T-helper 2 cell treated with Interferon-gamma antibody and Interleukin-4, amounts not matched to agents 5 μg/mL and 100 μg/mL, for 36 hours (primary cell): ENCODE data around the gene THSD4.

ENCODE experiments used
- DNase-seq: peaks from one replicate; pipeline ENCODE4 v3.0.0; 2021; ENCODE audit warnings: low spot score
- H3K27ac Mint-ChIP-seq: one replicate; pipeline ENCODE4 v1.8.0; 2021; ENCODE audit warnings: mild to moderate bottlenecking, mixed read lengths
- H3K27me3 Mint-ChIP-seq: one replicate; pipeline ENCODE4 v1.8.0; 2021; ENCODE audit warnings: low read depth, mixed read lengths
- H3K36me3 Mint-ChIP-seq: one replicate; pipeline ENCODE4 v1.8.0; 2021; ENCODE audit warnings: low read depth, mixed read lengths
- H3K4me1 Mint-ChIP-seq: one replicate; pipeline ENCODE4 v1.8.0; 2021; ENCODE audit warnings: low read depth, mixed read lengths
- H3K4me3 Mint-ChIP-seq: one replicate; pipeline ENCODE4 v1.8.0; 2022; ENCODE audit warnings: mild to moderate bottlenecking, moderate library complexity, mixed read lengths
- H3K9me3 Mint-ChIP-seq: one replicate; pipeline ENCODE4 v1.8.0; 2021; ENCODE audit warnings: mixed read lengths

THSD4 gene

DNA sequence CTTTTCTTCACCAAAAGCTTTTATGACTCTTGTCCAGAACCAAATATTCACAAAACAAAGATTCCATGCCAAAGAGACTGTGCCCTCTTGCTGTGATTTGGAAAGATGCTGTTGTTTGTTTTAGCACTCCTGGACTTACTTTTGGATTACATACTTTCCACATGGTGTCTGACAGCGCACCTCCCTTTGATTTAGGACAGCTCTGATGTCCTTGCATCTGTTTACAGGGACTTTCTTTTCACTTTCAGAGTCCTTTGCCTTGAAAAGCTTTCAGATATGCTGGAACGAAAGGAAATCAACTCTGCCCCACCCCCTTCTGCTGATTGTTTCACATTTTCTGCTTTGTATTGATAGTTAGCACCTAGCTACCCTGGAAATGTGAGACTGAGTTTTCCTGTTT, 562.1 kb downstream of the THSD4 start:
- no peak for DNase-seq
- Mint-ChIP-seq H3K36me3 (peaks cover 5% of the 10 kb centered on the region), H3K4me1 (peaks cover 46% of the 10 kb centered on the region), H3K27me3 (peaks cover 3% of the 10 kb centered on the region), H3K27ac (peak overlapping the region; percentile 26), H3K4me3 (peak overlapping the region; percentile 28), H3K9me3 (no peaks in the 10 kb centered on the region)

DNA sequence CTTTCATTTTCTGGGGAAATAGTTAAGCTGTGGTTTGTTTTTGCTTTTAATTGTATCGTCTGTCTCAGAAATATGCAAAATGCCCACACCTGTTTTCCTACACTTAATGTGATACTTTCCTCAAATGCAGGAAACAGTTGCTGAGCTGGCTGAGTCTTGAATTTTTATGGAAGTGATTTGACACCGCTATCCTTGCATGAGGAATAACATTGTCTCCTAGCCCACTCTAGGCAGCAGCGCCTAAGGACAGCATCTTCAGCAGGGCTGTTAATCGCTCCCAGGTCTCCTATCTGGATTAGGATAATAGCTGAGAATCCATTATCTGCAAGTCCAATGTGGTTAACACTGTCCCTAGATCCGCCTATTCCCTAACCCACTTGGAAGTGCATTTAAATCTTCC, 562.5 kb downstream of the THSD4 start:
- H3K9me3 Mint-ChIP-seq, result no peaks in the 10 kb centered on the region
- peak overlapping the region; percentile 26 for H3K27ac Mint-ChIP-seq

DNA sequence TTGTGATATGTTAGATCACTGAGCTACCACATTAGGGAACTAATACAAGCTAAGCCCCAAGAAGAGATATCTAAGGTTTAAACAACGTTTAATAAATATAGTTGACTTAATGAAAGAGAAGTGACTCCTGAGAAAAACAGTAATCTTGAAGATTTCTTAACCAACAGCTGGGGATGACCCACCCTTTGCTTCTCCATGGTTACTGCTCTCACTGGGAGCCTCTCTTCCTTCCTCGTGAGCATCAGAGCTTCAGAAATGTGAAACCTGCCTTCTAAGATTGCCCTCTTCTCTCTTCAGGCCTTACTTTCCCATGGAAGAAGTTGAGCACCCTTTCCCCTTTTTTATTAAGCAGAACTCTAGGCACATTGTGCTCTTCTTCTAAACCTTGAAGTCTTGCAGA, 562.9 kb downstream of the THSD4 start:
- H3K27me3 Mint-ChIP-seq, result peaks cover 2% of the 10 kb centered on the region
- DNase-seq, result no peak
- peaks cover 5% of the 10 kb centered on the region for H3K36me3 Mint-ChIP-seq
- H3K27ac Mint-ChIP-seq, result no peak overlapping the region
- no peaks in the 10 kb centered on the region for H3K9me3 Mint-ChIP-seq
- H3K4me3 Mint-ChIP-seq, result peak overlapping the region; percentile 28
- H3K4me1 Mint-ChIP-seq, result peaks cover 46% of the 10 kb centered on the region

More for the DNA sequence above, 562.5 kb downstream of the THSD4 start:
- Mint-ChIP-seq H3K4me3 (peak overlapping the region; percentile 28), H3K36me3 (peaks cover 5% of the 10 kb centered on the region), H3K4me1 (peaks cover 46% of the 10 kb centered on the region), H3K27me3 (peaks cover under 1% of the 10 kb centered on the region)
- DNase-seq, result no peak

DNA sequence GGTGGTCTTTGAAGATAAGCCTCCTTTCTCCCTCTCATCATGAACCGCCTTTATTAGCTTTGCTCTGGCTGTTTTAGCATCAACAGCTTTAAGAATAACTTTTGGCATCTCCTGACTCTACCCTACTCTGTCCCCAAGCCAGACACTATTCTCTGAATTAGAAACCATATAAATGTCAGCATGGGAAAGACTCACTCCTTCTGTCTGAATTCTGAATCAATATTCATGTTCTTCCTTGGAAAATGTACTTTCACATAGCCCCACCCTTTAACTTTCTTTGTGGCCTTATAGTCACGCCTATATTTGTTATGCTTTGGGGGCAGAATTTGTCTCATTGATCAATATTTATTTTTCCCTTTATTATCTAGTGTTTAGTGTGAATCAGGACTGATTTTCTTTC, 563.3 kb downstream of the THSD4 start:
- peaks cover 5% of the 10 kb centered on the region for H3K27me3 Mint-ChIP-seq
- no peaks in the 10 kb centered on the region for H3K9me3 Mint-ChIP-seq
- peaks cover 5% of the 10 kb centered on the region for H3K36me3 Mint-ChIP-seq
- no peak overlapping the region for H3K27ac Mint-ChIP-seq
- no peak overlapping the region for H3K4me3 Mint-ChIP-seq
- H3K4me1 Mint-ChIP-seq, result peaks cover 46% of the 10 kb centered on the region
- no peak for DNase-seq

DNA sequence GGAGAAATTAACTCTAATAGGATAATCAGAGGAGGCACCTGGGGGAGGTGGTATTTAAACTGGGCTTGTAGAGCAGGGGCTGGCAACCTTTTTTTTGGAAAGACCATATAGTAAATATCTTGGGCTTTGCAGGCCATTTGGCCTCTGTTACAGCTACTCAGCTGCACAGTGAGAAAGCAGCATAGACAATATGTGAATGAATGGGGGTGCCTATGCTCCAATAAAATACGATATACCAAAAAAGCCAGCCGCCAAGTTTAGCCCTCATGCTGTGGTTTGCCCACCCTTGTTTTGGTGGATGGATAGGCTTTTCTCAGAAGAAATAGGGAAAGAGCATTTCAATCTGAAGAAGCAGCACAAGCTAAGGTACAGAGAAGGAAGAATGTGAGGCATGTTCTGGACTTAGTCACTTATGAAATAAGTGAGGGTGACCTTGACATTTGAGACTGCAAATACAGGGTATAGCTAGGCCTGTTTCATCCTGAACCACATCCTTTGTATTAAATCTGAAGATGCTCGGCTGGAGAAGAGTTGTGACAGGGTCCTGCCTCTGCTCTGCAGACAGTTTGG, 564.0 kb downstream of the THSD4 start:
- Mint-ChIP-seq H3K4me1 (peaks cover 46% of the 10 kb centered on the region), H3K27ac (no peak overlapping the region), H3K4me3 (no peak overlapping the region), H3K36me3 (peaks cover 5% of the 10 kb centered on the region), H3K27me3 (peaks cover 5% of the 10 kb centered on the region), H3K9me3 (no peaks in the 10 kb centered on the region)
- DNase-seq, result peak; percentile 13

DNA sequence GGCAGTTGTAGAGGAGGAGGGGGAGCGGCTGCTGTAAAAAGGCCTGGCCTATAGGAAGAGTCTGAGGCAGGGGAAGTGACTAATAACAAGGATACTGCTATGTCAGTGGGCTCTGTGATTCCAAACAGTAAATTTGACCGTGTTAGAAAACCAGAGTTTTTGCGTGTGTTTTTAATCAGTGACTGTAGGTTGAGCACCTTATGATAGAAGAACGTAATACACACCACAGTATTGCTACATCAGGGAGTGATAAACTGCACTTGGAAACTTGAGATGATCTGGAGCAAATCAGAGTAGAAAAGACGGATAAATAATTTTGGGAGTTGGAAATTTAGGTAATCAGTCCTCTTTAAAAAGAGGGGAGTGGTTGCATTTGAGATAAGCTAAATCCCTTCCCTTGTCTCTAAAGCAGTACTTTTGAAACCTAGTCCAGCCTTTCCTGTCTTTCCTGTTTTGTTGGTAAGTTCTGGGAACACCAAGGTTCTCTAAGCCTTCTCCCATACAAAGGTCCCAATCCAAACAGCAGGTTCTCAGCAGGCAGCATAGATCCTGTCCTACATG, 564.6 kb downstream of the THSD4 start:
- H3K4me1 Mint-ChIP-seq, result peaks cover 46% of the 10 kb centered on the region
- no peak overlapping the region for H3K27ac Mint-ChIP-seq
- DNase-seq, result no peak
- peaks cover 5% of the 10 kb centered on the region for H3K27me3 Mint-ChIP-seq
- H3K36me3 Mint-ChIP-seq, result peaks cover 5% of the 10 kb centered on the region
- no peak overlapping the region for H3K4me3 Mint-ChIP-seq
- H3K9me3 Mint-ChIP-seq, result no peaks in the 10 kb centered on the region

DNA sequence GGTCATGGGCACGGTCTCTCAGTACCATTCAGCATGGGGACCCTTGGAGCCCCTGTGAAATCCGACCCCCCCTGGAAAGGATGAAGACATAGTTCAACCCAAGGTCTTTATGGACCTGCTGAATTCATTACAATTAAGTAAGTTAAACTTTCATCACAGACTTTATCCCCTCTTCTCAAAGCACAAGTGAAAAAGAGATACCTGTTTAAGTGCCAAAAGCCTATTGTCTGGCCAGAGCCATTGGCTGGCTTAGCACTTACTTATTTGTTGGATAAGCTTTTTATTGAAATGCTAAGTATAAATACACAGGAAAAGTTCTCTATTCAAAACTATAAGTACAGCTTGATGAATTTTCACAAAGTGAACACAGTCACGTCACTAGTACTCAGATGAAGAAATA, 566.7 kb downstream of the THSD4 start:
- Mint-ChIP-seq H3K9me3 (no peaks in the 10 kb centered on the region), H3K4me1 (peaks cover 38% of the 10 kb centered on the region), H3K4me3 (no peak overlapping the region), H3K36me3 (no peaks in the 10 kb centered on the region), H3K27ac (no peak overlapping the region), H3K27me3 (peaks cover 8% of the 10 kb centered on the region)
- no peak for DNase-seq

DNA sequence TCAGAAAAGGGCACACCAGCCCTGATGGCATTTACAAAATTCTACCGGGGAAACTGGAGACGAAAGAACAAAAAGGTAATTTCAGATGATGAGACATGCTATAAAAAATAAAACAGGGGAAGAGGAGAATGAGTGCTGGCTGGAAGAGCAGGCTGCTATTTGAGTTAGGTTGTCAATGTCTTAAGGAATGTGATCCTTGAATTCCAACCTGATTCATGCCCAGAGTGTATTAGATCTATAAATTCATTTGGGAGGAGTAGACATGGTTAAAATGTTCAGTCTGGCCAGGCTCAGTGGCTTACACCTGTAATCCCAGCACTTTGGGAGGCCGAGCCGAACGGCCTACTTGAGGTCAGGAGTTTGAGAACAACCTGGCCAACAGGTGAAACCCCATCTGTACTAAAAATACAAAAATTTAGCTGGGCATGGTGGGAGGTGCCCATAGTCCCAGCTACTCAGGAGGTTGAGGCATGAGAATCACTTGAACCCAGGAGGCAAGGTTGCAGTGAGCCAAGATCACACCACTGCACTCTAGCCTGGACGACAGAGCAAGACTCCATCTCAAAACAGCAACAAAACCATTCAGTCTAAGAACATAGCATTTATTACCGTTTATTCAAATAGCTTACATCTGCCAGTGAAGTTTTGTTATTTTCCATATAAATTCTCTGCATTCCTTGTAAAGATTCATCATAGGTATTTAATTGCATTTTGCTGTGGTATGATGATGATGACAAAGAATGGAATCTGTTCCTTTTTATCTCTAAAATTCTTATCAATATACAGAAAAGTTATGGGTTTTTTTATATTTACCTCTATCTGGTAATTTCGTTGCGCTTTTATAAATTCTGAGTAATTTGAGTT, 568.4 kb downstream of the THSD4 start:
- Mint-ChIP-seq H3K4me3 (no peak overlapping the region), H3K36me3 (no peaks in the 10 kb centered on the region), H3K4me1 (peaks cover 21% of the 10 kb centered on the region), H3K27ac (no peak overlapping the region), H3K9me3 (no peaks in the 10 kb centered on the region), H3K27me3 (peaks cover 16% of the 10 kb centered on the region)
- no peak for DNase-seq

DNA sequence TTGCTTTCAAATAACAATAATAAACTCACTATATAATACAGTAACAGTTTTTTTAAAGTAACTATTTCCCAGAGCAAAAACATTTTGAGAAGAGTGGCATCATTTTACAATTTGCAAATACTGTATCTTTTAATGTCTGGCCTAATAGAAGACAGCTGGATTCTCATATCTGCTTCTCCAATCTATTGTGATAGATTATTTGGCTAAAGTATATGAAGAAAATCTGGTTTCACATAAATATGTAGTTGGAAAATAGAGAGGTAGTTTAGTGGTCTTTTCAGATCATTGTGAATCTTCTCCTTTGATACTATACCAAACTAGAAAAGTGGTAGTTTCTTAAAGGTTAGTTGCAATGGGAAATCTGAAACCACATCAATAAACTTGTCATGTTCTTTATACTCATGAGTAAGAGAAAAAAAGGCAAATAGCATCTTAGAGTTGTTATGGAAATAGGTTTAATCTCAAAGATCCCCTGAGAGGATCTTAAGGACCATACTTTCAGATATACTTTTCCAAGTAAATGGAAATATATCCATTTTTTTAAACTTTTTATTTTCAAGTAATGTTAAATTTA, 570.2 kb downstream of the THSD4 start:
- Mint-ChIP-seq H3K27me3 (peaks cover 22% of the 10 kb centered on the region), H3K27ac (no peak overlapping the region)
- DNase-seq, result no peak

DNA sequence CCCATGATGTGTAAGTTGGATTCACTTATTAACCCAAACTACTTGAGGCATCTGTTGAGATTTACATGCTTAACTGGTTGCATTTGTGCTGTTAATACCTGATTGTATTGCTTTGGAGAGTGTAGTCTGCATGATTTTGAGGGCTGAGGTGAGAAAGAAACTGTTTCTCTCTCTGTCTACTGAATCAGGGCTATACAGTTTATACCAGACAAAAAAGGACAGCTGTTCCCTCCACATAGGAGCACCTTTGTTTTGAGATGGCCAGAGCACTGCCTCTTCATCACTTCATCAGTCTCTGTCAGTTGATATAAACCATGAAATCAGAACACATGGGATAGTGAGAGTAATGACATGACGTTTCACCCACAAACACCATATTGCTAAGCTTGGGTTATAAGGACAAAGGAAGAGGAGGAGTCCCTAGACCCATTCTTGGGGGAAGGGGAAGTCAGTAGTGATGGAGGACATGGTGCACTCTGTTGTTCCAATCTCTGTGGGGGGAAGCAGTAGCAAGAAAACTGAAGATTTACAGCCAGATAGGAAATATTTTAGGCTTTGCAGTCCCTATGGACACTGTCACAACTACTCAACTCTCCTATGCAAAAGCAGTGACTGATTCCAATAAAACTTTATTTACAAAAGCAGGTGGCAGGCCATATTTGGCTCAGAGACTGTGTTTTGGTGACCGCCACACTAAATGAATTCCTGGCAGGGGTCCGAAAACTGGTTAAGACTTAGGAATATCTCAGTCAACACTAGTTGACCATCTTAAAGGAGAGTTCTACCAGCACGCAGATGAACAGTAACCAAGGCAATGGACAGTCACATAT, 571.2 kb downstream of the THSD4 start:
- Mint-ChIP-seq H3K4me1 (peaks cover 8% of the 10 kb centered on the region), H3K9me3 (peaks cover 6% of the 10 kb centered on the region), H3K4me3 (no peak overlapping the region), H3K27ac (no peak overlapping the region), H3K27me3 (peaks cover 22% of the 10 kb centered on the region), H3K36me3 (no peaks in the 10 kb centered on the region)
- DNase-seq, result no peak

More for the DNA sequence above, 570.2 kb downstream of the THSD4 start:
- H3K9me3 Mint-ChIP-seq, result peaks cover 1% of the 10 kb centered on the region
- peaks cover 8% of the 10 kb centered on the region for H3K4me1 Mint-ChIP-seq
- no peaks in the 10 kb centered on the region for H3K36me3 Mint-ChIP-seq
- no peak overlapping the region for H3K4me3 Mint-ChIP-seq

DNA sequence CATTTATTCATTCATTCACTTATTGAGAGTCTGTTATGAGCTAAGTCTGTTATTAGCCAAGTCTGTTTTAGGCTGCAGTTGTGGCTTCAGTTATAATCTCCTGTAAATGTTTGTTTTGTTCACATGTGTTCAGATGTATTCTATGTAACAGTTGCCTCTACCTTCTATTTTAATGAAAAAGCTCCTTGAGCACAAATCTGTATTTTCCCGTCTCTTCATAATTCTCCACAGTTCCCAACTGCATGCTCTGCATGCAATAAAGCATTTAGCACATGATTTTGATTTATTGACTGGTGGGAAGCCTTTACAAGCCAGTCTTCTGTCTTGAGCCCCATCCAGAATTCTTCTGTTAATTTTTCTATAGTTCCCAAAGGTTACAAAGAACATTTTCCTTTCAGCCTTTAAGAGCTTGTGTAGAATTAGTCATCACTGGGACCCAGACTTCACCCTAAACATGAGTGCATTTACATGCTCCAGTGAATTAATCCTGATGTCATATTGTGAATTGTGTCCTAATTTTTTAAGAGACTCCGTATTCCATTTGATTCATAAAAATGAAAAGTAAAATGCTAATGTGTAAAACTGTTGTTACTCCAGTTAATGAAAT, 572.7 kb downstream of the THSD4 start:
- Mint-ChIP-seq H3K27ac (no peak overlapping the region), H3K4me1 (peaks cover 8% of the 10 kb centered on the region), H3K36me3 (no peaks in the 10 kb centered on the region), H3K9me3 (peaks cover 6% of the 10 kb centered on the region), H3K4me3 (no peak overlapping the region), H3K27me3 (peaks cover 29% of the 10 kb centered on the region)
- DNase-seq, result no peak

DNA sequence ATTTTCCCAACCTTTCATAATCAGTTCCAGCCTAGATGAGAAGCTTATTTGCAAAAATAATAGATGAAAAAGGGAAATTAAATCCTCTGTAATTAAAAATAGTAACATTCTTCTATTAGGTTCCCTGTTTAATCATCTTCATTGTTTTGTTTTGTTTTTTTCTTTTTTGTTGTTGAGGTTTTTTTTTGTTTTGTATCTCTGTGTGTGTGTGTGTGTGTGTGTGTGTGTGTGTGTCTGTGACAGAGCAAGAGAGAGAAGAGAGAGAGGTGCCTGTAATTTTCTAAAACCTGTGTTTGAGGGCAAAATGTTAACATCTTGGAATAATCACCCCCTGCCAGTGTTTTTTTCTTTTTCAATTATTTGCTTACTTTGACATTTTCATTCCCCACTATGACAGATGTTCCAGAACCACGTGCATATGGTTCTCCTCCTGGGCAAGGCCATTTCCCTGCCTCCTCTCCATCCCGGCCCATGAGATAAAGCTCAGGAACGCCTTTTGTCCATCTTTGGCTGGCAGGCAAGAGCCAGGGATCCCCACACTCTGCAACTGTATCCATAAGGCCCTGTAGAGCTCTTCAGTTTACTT, 573.3 kb downstream of the THSD4 start:
- H3K4me1 Mint-ChIP-seq, result peaks cover 8% of the 10 kb centered on the region
- peaks cover 6% of the 10 kb centered on the region for H3K9me3 Mint-ChIP-seq
- peaks cover 27% of the 10 kb centered on the region for H3K27me3 Mint-ChIP-seq
- DNase-seq, result no peak
- H3K4me3 Mint-ChIP-seq, result no peak overlapping the region
- H3K36me3 Mint-ChIP-seq, result no peaks in the 10 kb centered on the region
- H3K27ac Mint-ChIP-seq, result no peak overlapping the region

DNA sequence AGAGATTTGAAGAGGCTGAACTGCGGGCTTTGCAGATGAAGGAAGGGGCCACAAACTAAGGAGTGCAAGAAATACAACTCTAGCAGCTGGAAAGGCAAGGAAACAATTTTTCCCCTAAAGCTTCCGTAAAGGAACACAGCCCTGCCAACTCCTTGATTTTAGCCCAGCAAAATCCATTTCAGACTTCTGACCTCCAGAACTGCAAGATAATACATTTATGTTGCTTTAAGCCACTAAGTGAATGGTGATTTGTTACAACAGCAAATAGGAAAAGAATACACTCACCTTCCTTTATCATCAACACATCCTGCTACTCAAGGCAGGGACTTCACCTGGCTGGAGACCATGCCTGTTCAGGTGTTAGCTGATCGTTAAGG, 575.8 kb downstream of the THSD4 start:
- Mint-ChIP-seq H3K9me3 (peaks cover 6% of the 10 kb centered on the region), H3K36me3 (no peaks in the 10 kb centered on the region), H3K4me3 (no peak overlapping the region), H3K4me1 (peaks cover 5% of the 10 kb centered on the region), H3K27me3 (peaks cover 33% of the 10 kb centered on the region), H3K27ac (no peak overlapping the region)
- DNase-seq, result no peak
